ENCODE data around the gene SPOCK3.

GRCh38 chr4:166956484-166956883 is 277.8 kb downstream of the SPOCK3 start:
- TF ChIP-seq CTCF (conservative IDR thresholded peaks at IDR 0.05; ENCODE audit: low read depth, low read length): no peak
- no peak for TF ChIP-seq EZH2 (IDR thresholded peaks at IDR 0.05; ENCODE audit: low read length, unreplicated experiment)

Measured in PC-3 (cell line).